Retinal pigment epithelial cell (primary cell): ENCODE results near the gene MCM9.

Source experiments
- DNase-seq: peaks from one replicate; pipeline ENCODE4 v3.0.0-alpha.2; 2010; ENCODE audit warnings: low read depth
- H3K4me3 ChIP-seq: 2 replicates; pipeline ENCODE4 v1.5.1; 2011; ENCODE audit warnings: mild to moderate bottlenecking, low read length, control low read depth, moderate library complexity
- CTCF ChIP-seq: conservative IDR thresholded peaks from 2 replicates; pipeline ENCODE4 v1.5.1; 2011; ENCODE audit warnings: low read depth, low read length, control low read depth, inconsistent platforms

The MCM9 gene

DNA sequence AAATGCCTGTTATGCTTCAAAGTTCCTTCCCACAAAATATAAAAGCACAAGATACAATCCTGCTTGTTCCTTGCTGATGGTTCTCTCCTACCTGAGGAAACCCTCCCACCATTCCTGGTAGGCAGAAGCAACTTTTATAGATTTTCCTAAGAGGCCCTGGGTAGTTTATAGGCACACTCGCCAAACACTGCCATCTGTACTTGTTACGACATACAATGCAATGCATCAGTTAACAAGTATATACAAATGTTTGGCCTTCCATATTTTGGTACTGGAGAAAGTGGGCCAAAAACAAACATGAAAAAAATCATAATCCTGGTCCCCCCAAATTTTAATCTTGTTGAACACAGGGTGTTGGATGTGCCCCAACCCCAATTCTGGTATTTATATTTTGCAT lies 16.6 kb downstream of the MCM9 start:
- no peak for TF ChIP-seq CTCF
- DNase-seq, result no peak
- H3K4me3 ChIP-seq, result no peak overlapping the region

GRCh38 chr6:118917546-118918328 lies 17.2 kb downstream of the MCM9 start:
- H3K4me3 ChIP-seq, result no peak overlapping the region
- no peak for DNase-seq
- TF ChIP-seq CTCF, result no peak

- TF ChIP-seq CTCF, result no peak
- DNase-seq, result no peak
- H3K4me3 ChIP-seq, result no peak overlapping the region
These were observed 20.4 kb downstream of the MCM9 start for GRCh38 chr6:118914598-118914997.

DNA sequence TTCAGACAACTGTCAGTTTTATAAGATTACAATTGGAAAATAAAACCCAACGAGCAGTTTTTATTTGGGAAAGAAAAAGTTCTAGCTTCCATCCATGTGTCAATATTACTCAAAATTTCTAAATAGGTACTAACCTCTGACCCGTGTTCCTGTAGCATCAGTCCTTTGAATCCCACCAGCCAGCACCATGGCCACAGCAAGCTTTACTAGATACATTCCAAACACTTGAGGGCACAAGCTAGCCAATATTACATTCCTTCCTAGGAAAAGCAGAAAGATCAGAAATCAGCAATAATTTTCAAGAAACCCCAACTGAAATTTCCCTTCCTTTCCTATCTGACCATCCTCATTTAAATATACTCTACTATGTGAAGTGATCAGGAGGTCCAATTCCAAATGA lies 21.8 kb downstream of the MCM9 start:
- TF ChIP-seq CTCF, result no peak
- H3K4me3 ChIP-seq, result no peak overlapping the region
- no peak for DNase-seq

- no peak overlapping the region for H3K4me3 ChIP-seq
- no peak for DNase-seq
- TF ChIP-seq CTCF, result no peak
These were observed 22.3 kb downstream of the MCM9 start for GRCh38 chr6:118912646-118913045.

GRCh38 chr6:118908441-118908840 lies 26.5 kb downstream of the MCM9 start:
- DNase-seq, result no peak
- H3K4me3 ChIP-seq, result no peak overlapping the region
- no peak for TF ChIP-seq CTCF

- no peak for DNase-seq
- no peak overlapping the region for H3K4me3 ChIP-seq
These were observed 29.1 kb downstream of the MCM9 start for GRCh38 chr6:118905851-118906250.

More at GRCh38 chr6:118905851-118906250, 29.1 kb downstream of the MCM9 start:
- no peak for TF ChIP-seq CTCF
